GM18505 (cell line): Measurements from ENCODE around the gene IPO9.

Experiments
- ATAC-seq: cut with Tn5 transposase; IDR thresholded peaks from one replicate; pipeline ENCODE4 v1.9.1; 2021; ENCODE audit not compliant: unreplicated experiment
- POLR2A ChIP-seq: IDR thresholded peaks from 4 replicates; pipeline ENCODE4 v1.6.1; 2011; ENCODE audit warnings: borderline replicate concordance; ENCODE audit not compliant: insufficient read depth, insufficient read length; ENCODE audit errors: extremely low read depth

IPO9 gene

GRCh38 chr1:201883266-201883665 lies 54.3 kb downstream of the IPO9 start:
- TF ChIP-seq POLR2A, result no peak
- no peak for ATAC-seq

DNA sequence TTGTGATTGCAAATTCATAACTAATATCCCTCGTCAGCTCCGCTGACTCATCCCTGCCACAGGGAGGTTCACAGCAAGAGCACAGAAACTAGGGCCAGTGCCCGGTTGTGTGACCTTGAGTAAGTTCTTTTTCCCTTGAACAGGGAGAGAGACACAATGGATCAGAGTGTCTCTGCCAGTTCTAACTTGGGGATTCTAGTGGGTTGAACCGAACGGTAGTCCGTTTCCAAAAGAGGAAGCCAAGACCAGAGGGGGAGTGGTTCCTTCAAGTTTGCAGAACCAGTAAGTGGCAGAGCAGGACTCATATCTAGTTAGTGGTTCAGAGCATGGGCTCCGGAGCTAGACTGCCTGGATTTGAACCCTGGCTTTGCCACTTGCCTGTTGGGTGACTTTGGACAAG lies 54.8 kb downstream of the IPO9 start:
- no peak for ATAC-seq
- no peak for TF ChIP-seq POLR2A

DNA sequence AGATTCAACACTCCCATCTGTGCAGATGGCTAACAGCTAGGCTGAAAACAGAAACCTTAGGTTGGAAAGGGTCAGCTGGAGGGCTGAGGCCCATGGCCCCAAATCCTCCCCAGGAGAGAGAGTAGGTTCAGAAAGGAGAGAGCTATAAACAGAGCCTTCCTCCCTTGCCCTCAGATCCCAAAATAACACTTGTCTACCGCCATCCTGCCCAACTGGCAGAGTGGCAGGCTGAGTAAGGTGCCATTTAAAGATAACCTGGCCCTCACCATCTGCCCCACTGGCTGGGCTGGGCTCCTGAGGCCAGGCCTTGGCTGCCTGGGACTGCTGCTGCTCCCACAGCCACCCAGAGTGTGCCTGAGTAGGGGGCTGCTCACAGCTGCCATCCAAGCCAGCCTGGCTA lies 55.5 kb downstream of the IPO9 start:
- ATAC-seq, result no peak
- no peak for TF ChIP-seq POLR2A

DNA sequence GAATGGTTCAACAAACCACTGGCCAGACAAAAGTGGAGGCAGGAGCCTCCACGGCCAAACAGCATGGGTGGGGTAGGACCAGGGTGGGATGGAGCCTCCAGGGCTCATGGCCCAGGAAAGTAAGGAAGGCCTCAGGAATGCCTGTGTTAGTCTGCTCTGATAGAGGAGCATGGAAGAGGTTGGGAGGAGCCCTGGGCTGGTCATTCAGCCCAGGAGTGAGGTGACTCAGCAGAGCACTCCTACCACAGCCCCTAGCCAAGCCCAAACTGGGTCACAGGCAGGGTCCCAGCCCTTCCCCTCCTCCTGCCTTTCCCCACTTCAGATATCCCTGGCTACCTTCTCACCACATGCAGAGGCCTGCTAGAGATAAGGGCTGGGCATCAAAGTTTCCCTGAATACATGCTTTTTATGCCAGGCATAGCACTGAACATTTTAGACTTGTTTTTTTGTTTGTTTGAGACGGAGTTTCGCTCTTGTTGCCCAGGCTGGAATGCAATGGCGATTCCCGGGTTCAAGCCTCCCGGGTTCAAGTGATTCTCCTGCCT lies 56.6 kb downstream of the IPO9 start:
- no peak for ATAC-seq
- TF ChIP-seq POLR2A, result no peak

DNA sequence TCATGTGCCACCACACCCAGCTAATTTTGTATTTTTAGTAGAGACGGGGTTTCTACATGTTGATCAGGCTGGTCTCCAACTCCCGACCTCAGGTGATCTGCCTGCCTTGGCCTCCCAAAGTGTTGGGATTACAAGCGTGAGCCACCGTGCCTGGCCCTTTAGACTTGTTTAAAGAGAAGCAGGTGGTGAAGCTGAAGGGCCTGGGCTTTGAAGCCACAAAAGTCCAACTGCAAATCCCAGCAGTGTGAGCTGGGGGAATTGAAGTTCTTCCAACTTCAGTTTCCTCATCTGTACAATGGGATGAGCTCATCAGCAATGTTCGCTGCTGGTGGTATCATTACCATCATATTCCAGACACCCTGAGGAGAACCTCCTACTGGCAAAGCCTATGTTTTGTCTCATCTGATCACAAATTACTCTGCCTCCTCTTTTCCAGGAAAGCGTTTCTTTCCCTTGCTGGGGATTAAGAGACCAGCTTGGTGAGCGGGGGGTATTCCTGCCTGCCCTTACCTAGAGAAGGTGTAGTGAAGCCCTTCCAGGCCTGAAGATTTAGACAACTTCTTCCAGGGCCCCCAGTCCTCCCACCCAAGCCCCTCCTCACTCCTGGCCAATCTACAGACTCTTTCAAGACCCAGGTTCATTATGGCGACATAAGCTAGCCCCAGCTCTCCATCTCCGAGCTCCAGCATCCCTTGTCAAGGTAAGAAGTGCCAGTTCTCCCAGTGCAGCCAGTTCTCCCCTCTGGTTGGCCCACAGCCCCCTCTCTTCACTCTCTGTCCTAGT lies 57.3 kb downstream of the IPO9 start:
- no peak for ATAC-seq
- no peak for TF ChIP-seq POLR2A

- no peak for ATAC-seq
- no peak for TF ChIP-seq POLR2A
These were observed 58.3 kb downstream of the IPO9 start for GRCh38 chr1:201887116-201887866.

- TF ChIP-seq POLR2A, result no peak
- no peak for ATAC-seq
These were observed 59.5 kb downstream of the IPO9 start, which contains the start of gene SHISA4 for GRCh38 chr1:201888282-201889089. TSS of gene SHISA4 (plus strand) at chr1:201888898. CDS start at chr1:201888995, 97 bp downstream.

DNA sequence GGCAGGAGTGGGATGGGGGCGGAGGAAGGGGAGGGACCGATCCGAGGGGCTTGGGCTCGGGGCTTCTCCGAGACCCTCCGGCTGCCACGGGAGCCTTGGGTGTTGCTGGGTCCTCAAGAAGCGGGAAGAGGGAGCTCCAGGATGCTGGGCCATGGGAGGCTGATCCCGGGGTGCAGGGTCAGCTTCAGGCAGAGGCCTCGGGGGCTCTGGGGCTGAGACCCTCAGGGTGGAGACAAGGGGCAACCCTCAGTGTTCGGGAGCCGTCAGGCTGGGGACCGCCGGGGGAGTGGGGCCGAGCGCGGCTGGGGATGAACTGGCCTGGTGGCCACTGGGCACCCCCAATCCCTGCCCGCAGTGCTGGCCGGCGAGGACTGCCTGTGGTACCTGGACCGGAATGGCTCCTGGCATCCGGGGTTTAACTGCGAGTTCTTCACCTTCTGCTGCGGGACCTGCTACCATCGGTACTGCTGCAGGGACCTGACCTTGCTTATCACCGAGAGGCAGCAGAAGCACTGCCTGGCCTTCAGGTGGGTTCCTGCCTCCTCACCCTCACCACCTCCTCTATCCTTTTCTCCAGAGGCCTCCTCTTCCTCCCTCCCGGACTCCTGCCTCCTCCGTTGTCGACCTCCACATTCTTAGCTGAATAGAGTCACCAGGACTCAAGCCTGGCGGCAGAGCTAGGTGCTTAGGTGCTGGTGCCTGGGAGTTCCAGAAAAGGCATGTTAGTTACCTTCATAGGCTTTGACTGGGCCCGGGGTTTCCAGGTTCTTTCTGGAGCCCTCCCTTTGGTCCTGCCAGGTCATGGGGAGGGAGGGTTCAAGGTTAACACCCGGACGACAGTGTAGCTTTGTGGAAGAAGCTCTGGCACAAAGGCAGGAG lies 60.4 kb downstream of the IPO9 start:
- no peak for TF ChIP-seq POLR2A
- no peak for ATAC-seq

- TF ChIP-seq POLR2A, result no peak
- ATAC-seq, result no peak
These were observed 61.3 kb downstream of the IPO9 start for GRCh38 chr1:201890223-201890622.

DNA sequence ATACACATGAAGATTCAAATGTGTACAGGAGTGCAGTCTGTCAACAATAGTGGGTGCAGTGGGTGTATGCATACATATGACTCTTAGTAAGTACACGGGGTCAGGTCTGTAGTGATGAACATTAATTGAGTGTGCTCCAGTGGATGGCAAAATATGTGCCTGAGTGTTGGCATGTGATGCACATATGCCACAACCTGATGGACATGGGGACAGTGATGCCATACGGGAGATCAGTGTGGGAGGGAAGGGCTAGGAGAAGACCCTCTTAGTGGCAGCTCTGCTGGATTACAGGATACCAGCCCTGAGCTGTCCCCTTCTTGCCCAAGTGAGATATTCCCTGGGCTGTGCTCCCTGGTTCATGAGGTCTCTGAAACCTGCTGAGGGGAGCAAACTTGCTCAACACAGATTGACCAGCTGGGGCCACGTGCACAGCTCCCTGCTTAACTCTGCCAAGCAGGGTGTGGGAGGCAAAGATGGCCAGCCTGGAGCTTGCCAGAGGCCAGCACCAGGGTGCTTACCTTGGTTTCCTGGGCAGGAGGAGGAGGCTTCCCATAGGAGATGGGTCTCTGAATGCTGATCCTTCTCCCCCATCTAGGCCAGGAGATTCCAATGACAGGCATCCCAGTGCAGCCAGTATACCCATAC lies 62.0 kb downstream of the IPO9 start:
- TF ChIP-seq POLR2A, result no peak

DNA sequence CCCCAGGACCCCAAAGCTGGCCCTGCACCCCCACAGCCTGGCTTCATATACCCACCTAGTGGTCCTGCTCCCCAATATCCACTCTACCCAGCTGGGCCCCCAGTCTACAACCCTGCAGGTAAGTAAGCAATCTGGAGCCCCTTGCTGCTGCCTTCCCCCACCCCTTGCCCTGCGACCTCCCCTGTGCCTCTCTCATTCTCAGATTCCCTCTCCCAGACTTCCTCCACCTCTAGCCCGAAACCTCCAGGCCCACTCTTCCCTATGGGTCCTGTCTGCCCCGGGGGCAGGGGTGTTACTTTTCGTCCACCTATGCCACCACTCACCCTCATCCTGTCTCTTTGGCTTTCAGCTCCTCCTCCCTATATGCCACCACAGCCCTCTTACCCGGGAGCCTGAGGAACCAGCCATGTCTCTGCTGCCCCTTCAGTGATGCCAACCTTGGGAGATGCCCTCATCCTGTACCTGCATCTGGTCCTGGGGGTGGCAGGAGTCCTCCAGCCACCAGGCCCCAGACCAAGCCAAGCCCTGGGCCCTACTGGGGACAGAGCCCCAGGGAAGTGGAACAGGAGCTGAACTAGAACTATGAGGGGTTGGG lies 62.6 kb downstream of the IPO9 start:
- no peak for TF ChIP-seq POLR2A

More for the DNA sequence above, 62.0 kb downstream of the IPO9 start:
- no peak for ATAC-seq

More for the DNA sequence above, 62.6 kb downstream of the IPO9 start:
- no peak for ATAC-seq
